HG03342 (cell line): ENCODE measurements around the gene ANXA4.
A peak's percentile ranks its signal among the peaks of the same experiment; 100 is the strongest.

Experiments
- ATAC-seq: cut with Tn5 transposase; IDR thresholded peaks from one replicate; pipeline ENCODE4 v1.9.1; 2021; ENCODE audit warnings: mild to moderate bottlenecking, moderate library complexity; ENCODE audit not compliant: unreplicated experiment

The ANXA4 gene

GRCh38 chr2:69776886-69777785 lies 35.2 kb downstream of the ANXA4 start:
- no peak for ATAC-seq

GRCh38 chr2:69777786-69778105 lies 35.8 kb downstream of the ANXA4 start:
- ATAC-seq, result no peak

- ATAC-seq, result no peak
Measured at GRCh38 chr2:69779258-69780001, 37.5 kb downstream of the ANXA4 start.

- ATAC-seq, result no peak
Measured at GRCh38 chr2:69780921-69781320, 39.0 kb downstream of the ANXA4 start.

- peak; percentile 68 for ATAC-seq
Measured at GRCh38 chr2:69781321-69782248, 39.7 kb downstream of the ANXA4 start.

GRCh38 chr2:69784228-69784627 lies 42.3 kb downstream of the ANXA4 start:
- no peak for ATAC-seq

- no peak for ATAC-seq
Measured at GRCh38 chr2:69785358-69785757, 43.4 kb downstream of the ANXA4 start.

- ATAC-seq, result no peak
Measured at GRCh38 chr2:69786052-69786560, 44.2 kb downstream of the ANXA4 start.

- ATAC-seq, result peak; percentile 74
Measured at GRCh38 chr2:69789175-69789721, 47.3 kb downstream of the ANXA4 start.

- peak; percentile 49 for ATAC-seq
Measured at GRCh38 chr2:69789772-69790600, 48.1 kb downstream of the ANXA4 start.

GRCh38 chr2:69790601-69790959 lies 48.6 kb downstream of the ANXA4 start:
- no peak for ATAC-seq

GRCh38 chr2:69791045-69791444 lies 49.1 kb downstream of the ANXA4 start:
- ATAC-seq, result no peak

GRCh38 chr2:69796174-69796573 lies 54.2 kb downstream of the ANXA4 start:
- no peak for ATAC-seq

GRCh38 chr2:69797235-69797634 lies 55.3 kb downstream of the ANXA4 start:
- ATAC-seq, result no peak

GRCh38 chr2:69797836-69798289 lies 55.9 kb downstream of the ANXA4 start:
- ATAC-seq, result no peak

- ATAC-seq, result peak; percentile 17
Measured at GRCh38 chr2:69798290-69798908, 56.5 kb downstream of the ANXA4 start.

GRCh38 chr2:69798909-69799526 lies 57.1 kb downstream of the ANXA4 start:
- peak; percentile 37 for ATAC-seq

- ATAC-seq, result no peak
Measured at GRCh38 chr2:69801745-69802290, 59.9 kb downstream of the ANXA4 start.
